A549 (cell line): ENCODE results near the gene CACNA1F. TPM values are rescaled to one million over a fixed set of nuclear protein-coding genes. Genes with fewer than 3 reads are reported as not detected.
A peak's percentile ranks its signal among the peaks of the same experiment; 100 is the strongest.

Source experiments
- ATAC-seq, 2 experiments: fragments of 200-7000 bp in 1 of 2; fragments of >200 bp in 1 of 2; cut with Nextera tagmentation in 1 of 2; cut with Tn5 transposase in 1 of 2; 3 replicates each; pipeline versions ENCODE4 v1.8.0 to v1.9.1; 2018 to 2020; ENCODE audit warnings: mild to moderate bottlenecking in 1 of 2, moderate library complexity in 1 of 2
- CTCF ChIA-PET: fragments of 300-600 bp; sonication (Branson Sonifier 250); formaldehyde crosslinking; extraction: SDS; loops from one replicate; lab custom pipeline; 2021; ENCODE audit warnings: antibody characterized with exemption, inconsistent platforms; lab: Yijun Ruan, JAX
- POLR2A ChIA-PET: fragments of 350-600 bp; formaldehyde crosslinking; extraction: SDS; loops from one replicate; lab custom pipeline; 2021; ENCODE audit warnings: antibody characterized with exemption, inconsistent platforms; lab: Yijun Ruan, JAX
- DNase-seq, 2 experiments: peaks; one replicate each; pipeline versions ENCODE4 v3.0.0 to v3.0.0-alpha.2; 2011 to 2016; ENCODE audit warnings: low read depth in 1 of 2, low spot score in 1 of 2
- FAIRE-seq: peaks from 2 replicates; lab custom pipeline; 2011; peaks lifted over from hg19 to GRCh38; lab: Jason Lieb, UNC
- H3K27ac ChIP-seq, 2 experiments: fragments of >200 bp; sonication (Bioruptor Twin); formaldehyde crosslinking; 3 replicates each; pipeline ENCODE4 v1.5.1; 2016 to 2017
- H3K4me1 ChIP-seq: fragments of >200 bp; sonication (Bioruptor Twin); formaldehyde crosslinking; 3 replicates; pipeline ENCODE4 v1.6.1; 2016
- H3K4me2 ChIP-seq: fragments of >200 bp; sonication (Bioruptor Twin); formaldehyde crosslinking; 3 replicates; pipeline ENCODE4 v1.6.1; 2016
- H3K4me3 ChIP-seq: fragments of >200 bp; sonication (Bioruptor Twin); formaldehyde crosslinking; 3 replicates; pipeline ENCODE4 v1.5.1; 2016
- H3K9me3 ChIP-seq: fragments of >200 bp; sonication (Bioruptor Twin); formaldehyde crosslinking; 3 replicates; pipeline ENCODE4 v1.6.1; 2016
- BHLHE40 ChIP-seq: IDR thresholded peaks from 2 replicates; pipeline ENCODE4 v1.6.1; 2012; ENCODE audit warnings: low read depth, low read length, inconsistent platforms
- CBX2 ChIP-seq: fragments of 200-600 bp; sonication (generic); IDR thresholded peaks from 2 replicates; pipeline ENCODE4 v1.6.1; 2016; ENCODE audit warnings: low read depth, mild to moderate bottlenecking, borderline replicate concordance
- CBX8 ChIP-seq: fragments of 200-600 bp; sonication (generic); IDR thresholded peaks from 2 replicates; pipeline ENCODE4 v1.6.1; 2016
- CEBPB ChIP-seq, 2 experiments: fragments of >200 bp in 1 of 2; sonication (Bioruptor Twin) in 1 of 2; formaldehyde crosslinking in 1 of 2; IDR thresholded peaks; 2 replicates each; pipeline ENCODE4 v1.6.1; 2012 to 2016
- CHD4 ChIP-seq: fragments of 200-600 bp; sonication (generic); IDR thresholded peaks from 2 replicates; pipeline ENCODE4 v1.6.1; 2016; ENCODE audit warnings: antibody characterized with exemption, mild to moderate bottlenecking, borderline replicate concordance
- EHF ChIP-seq: fragments of 250-450 bp; sonication (Bioruptor Pico); IDR thresholded peaks from 2 replicates; pipeline ENCODE4 v1.5.0; 2020; ENCODE audit warnings: mild to moderate bottlenecking
- FOSL2 ChIP-seq, 2 experiments: fragments of 450-650 bp in 1 of 2; fragments of >200 bp in 1 of 2; sonication (Bioruptor Twin) in 1 of 2; formaldehyde crosslinking; IDR thresholded peaks; 2 replicates each; pipeline versions ENCODE4 v1.5.0 to v1.6.1; 2016 to 2020; ENCODE audit warnings: mild to moderate bottlenecking in 1 of 2, moderate library complexity in 1 of 2
- FOXS1 ChIP-seq: fragments of 250-450 bp; sonication (Bioruptor Pico); IDR thresholded peaks from 2 replicates; pipeline ENCODE4 v1.5.0; 2020; ENCODE audit warnings: mild to moderate bottlenecking, moderate library complexity
- GATA3 ChIP-seq: IDR thresholded peaks from 2 replicates; pipeline ENCODE4 v1.6.1; 2012; ENCODE audit warnings: borderline replicate concordance
- HDAC2 ChIP-seq: fragments of 200-600 bp; sonication (generic); IDR thresholded peaks from 2 replicates; pipeline ENCODE4 v1.6.1; 2016
- HOXB5 ChIP-seq: fragments of 250-450 bp; sonication (Bioruptor Pico); IDR thresholded peaks from 2 replicates; pipeline ENCODE4 v1.5.0; 2020; ENCODE audit warnings: mild to moderate bottlenecking, moderate library complexity
- JUN ChIP-seq, 2 experiments: fragments of >200 bp; sonication (Bioruptor Twin); formaldehyde crosslinking; IDR thresholded peaks; 2 replicates in 1 of 2; 3 replicates in 1 of 2; pipeline ENCODE4 v1.6.1; 2016 to 2017
- KDM5A ChIP-seq: fragments of 200-600 bp; sonication (generic); IDR thresholded peaks from 2 replicates; pipeline ENCODE4 v1.6.1; 2016; ENCODE audit warnings: antibody characterized with exemption, mild to moderate bottlenecking
- MAFK ChIP-seq: fragments of 450-650 bp; IDR thresholded peaks from 2 replicates; pipeline ENCODE4 v1.6.1; 2014; ENCODE audit not compliant: partially characterized antibody
- MYC ChIP-seq: IDR thresholded peaks from 2 replicates; pipeline ENCODE4 v1.6.1; 2012; ENCODE audit warnings: mild to moderate bottlenecking, inconsistent platforms, low read length, improper control_type of control experiment, borderline replicate concordance
- NR3C1 ChIP-seq: fragments of >200 bp; sonication (Bioruptor Twin); formaldehyde crosslinking; IDR thresholded peaks from 3 replicates; pipeline ENCODE4 v1.6.1; 2017
- PHF8 ChIP-seq: fragments of 200-600 bp; sonication (generic); IDR thresholded peaks from 2 replicates; pipeline ENCODE4 v1.6.1; 2016; ENCODE audit warnings: low read depth, mild to moderate bottlenecking, antibody characterized with exemption, moderate library complexity, borderline replicate concordance
- POLR2A ChIP-seq: IDR thresholded peaks from 2 replicates; pipeline ENCODE4 v1.6.1; 2012; ENCODE audit warnings: mild to moderate bottlenecking, low read length
- POLR2AphosphoS2 ChIP-seq: conservative IDR thresholded peaks from 2 replicates; pipeline ENCODE4 v1.6.1; 2012; ENCODE audit warnings: low read length, improper control_type of control experiment, inconsistent platforms
- RAD21 ChIP-seq, 2 experiments: fragments of >200 bp in 1 of 2; sonication (Bioruptor Twin) in 1 of 2; formaldehyde crosslinking in 1 of 2; IDR thresholded peaks in 1 of 2; conservative IDR thresholded peaks in 1 of 2; 2 replicates in 1 of 2; 3 replicates in 1 of 2; pipeline ENCODE4 v1.6.1; 2012 to 2018; ENCODE audit warnings: inconsistent platforms in 1 of 2
- RNF2 ChIP-seq: fragments of 200-600 bp; sonication (generic); IDR thresholded peaks from 2 replicates; pipeline ENCODE4 v1.6.1; 2016; ENCODE audit warnings: low read depth, mild to moderate bottlenecking, antibody characterized with exemption, moderate library complexity, borderline replicate concordance
- SREBF2 ChIP-seq: fragments of 450-650 bp; IDR thresholded peaks from 2 replicates; pipeline ENCODE4 v1.6.1; 2014; ENCODE audit warnings: mild to moderate bottlenecking, moderate library complexity
- TFCP2L1 ChIP-seq: fragments of 250-450 bp; sonication (Bioruptor Pico); IDR thresholded peaks from 2 replicates; pipeline ENCODE4 v1.5.0; 2021; ENCODE audit warnings: mild to moderate bottlenecking
- ZNF302 ChIP-seq: fragments of 250-450 bp; sonication (Bioruptor Pico); IDR thresholded peaks from 2 replicates; pipeline ENCODE4 v1.9.0; 2021; ENCODE audit warnings: inconsistent platforms, mild to moderate bottlenecking, moderate library complexity
- ZSCAN20 ChIP-seq: fragments of 250-450 bp; sonication (Bioruptor Pico); IDR thresholded peaks from 2 replicates; pipeline ENCODE4 v1.8.0; 2022; ENCODE audit warnings: mild to moderate bottlenecking, moderate library complexity
- WGBS: methylation state at CpG from one replicate; pipeline ENCODE4 v1.1.6; 2017; ENCODE audit errors: missing lambda C conversion rate; 5-methylcytosine and 5-hydroxymethylcytosine counted together
- polyA plus RNA-seq, 4 experiments: library from polyadenylated mRNA; depleted of rRNA in 3 of 4; stranded (reverse); fragments of >200 nt; fragmentation: RNase III in 1 of 4; extraction: RNeasy Plus Mini Kit Qiagen cat#74134 plus additional on column Dnase treatment in 1 of 4; gene quantifications; 2 replicates in 3 of 4; 3 replicates in 1 of 4; pipeline ENCODE4 v1.2.3, GENCODE V29; 2011 to 2017
- TF ChIP-seq, protein P1 (sequence below): fragments of 150-350 bp; IDR thresholded peaks from 2 replicates; pipeline ENCODE4 v1.6.1; 2014; ENCODE audit warnings: low read depth, mild to moderate bottlenecking, low read length
- TF ChIP-seq, protein P2 (sequence below): fragments of >200 bp; sonication (Bioruptor Twin); formaldehyde crosslinking; IDR thresholded peaks from 3 replicates; pipeline ENCODE4 v1.6.1; 2016
- TF ChIP-seq, protein P3 (sequence below): IDR thresholded peaks from 2 replicates; pipeline ENCODE4 v1.6.1; 2012; ENCODE audit warnings: low read depth, borderline replicate concordance
- TF ChIP-seq, protein P4 (sequence below): fragments of 250-450 bp; sonication (Bioruptor Pico); IDR thresholded peaks from 2 replicates; pipeline ENCODE4 v1.5.0; 2021; ENCODE audit warnings: mild to moderate bottlenecking, moderate library complexity, borderline replicate concordance
- TF ChIP-seq, protein P5 (sequence below): fragments of >200 bp; sonication (Bioruptor Twin); formaldehyde crosslinking; IDR thresholded peaks from 3 replicates; pipeline ENCODE4 v1.5.1; 2016
- TF ChIP-seq, protein P6 (sequence below): IDR thresholded peaks from 2 replicates; pipeline ENCODE4 v1.6.1; 2012
- TF ChIP-seq, protein P7 (sequence below): fragments of 450-650 bp; IDR thresholded peaks from 2 replicates; pipeline ENCODE4 v1.6.1; 2014; ENCODE audit warnings: antibody characterized with exemption

Gene CACNA1F
- polyA plus RNA-seq, 2 of the 4 experiments (the other 2 are of a cell fraction) = not detected

DNA sequence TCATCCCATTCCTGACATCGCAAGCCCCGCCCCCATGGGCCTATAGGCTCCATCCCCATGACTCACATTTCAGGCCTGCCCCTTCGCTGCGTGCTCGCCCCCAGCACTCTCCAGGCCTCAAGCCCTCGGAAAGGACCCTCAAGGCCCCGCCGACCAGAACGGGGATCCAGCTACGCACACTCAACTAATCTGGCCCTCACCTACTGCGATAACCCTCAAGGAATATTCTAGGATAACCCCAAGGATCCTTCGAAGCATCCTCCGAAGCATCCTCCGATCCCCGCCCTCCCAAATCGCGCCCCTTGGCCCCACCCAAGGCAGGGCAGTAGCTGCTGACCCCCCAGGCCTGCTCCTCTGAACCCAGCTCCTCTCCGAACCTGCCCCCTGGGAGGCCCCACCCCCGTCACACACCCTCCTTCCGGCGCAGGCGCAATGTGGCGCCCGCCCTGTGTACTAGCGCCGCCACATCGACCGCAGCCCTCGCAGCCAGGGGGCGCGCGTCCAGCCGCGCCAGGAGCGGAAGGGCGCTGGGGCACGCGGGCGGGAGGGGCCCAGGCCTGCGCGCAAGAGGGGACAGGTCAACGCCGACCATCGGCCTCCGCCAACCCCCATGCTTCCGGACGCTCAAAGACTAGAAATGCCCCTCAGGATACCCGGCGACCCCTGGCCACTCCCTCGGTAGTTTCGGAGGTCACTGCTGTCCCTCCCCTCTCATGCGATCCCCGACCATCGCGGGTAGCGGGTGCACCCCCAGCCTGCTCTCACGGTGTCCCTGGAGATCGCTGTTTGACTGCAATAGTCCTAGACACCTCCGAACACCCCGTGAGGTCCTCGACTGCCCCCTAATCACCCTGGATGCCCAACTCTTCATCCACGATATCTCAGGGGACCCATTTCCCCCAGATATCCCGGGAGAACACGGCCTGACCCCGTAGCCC lies 77.0 kb downstream of the CACNA1F start:
- Histone ChIP-seq H3K4me2 (peak overlapping the region; percentile 78), H3K9me3 (no peaks in the 10 kb centered on the region), H3K4me3 (peak overlapping the region; percentile 63), H3K4me1 (peaks cover 8% of the 10 kb centered on the region; the same call in 1 of the 3 replicates), H3K27ac (peak overlapping the region; percentile 97 to 99)
- ChIA-PET CTCF (interaction anchor here (0.6 to 3.2 kb wide), 26 partner anchors 8 to 525 kb away, joined by 3 to 54 read pairs (median 4); partner anchors contain the start of gene PLP2), POLR2A (interaction anchor here (0.6 to 1.9 kb wide), 7 partner anchors 14 to 558 kb away, joined by 3 to 15 read pairs (median 7); partner anchors contain the start of genes CCDC22, PLP2, PQBP1 and TIMM17B)
- ATAC-seq (peak; percentile 93 to 95), FAIRE-seq (peak; percentile 79), DNase-seq (peak; percentile 81 to 95)
- 24% methylated on average over 19 of the region's 65 CpGs for WGBS
- TF ChIP-seq HDAC2 (no peak), MYC (no peak), EHF (CRISPR knock-in tag) (peak; percentile 65; the same call in 1 of the 2 replicates), RNF2 (no peak), CHD4 (no peak), CBX8 (no peak), ZSCAN20 (no peak), MAFK (no peak), TFCP2L1 (peak; percentile 13; the same call in 1 of the 2 replicates), HOXB5 (CRISPR knock-in tag) (0 out of 2 replicates have a peak, but pooled peaks have one; percentile 43), RAD21 (conservative IDR thresholded peaks at IDR 0.05 in 1 of 2, IDR thresholded peaks at IDR 0.05 in 1 of 2) (peak; percentile 20 to 47; a peak in 3 of 5 replicates), PHF8 (peak; percentile 10; the same call in 1 of the 2 replicates), CEBPB (IDR thresholded peaks at IDR 0.05) (no peak), POLR2A (no peak; the same call in none of the 2 replicates), CBX2 (no peak), KDM5A (no peak), SREBF2 (no peak), GATA3 (no peak), FOXS1 (CRISPR knock-in tag) (no peak), POLR2AphosphoS2 (no peak), JUN (IDR thresholded peaks at IDR 0.05) (peak in 1 of 2 experiments; percentile 63; a peak in 1 of 5 replicates), ZNF302 (CRISPR knock-in tag) (no peak), BHLHE40 (no peak), NR3C1 (no peak), FOSL2 (IDR thresholded peaks at IDR 0.05) (no peak), FOSL2 (CRISPR knock-in tag; IDR thresholded peaks at IDR 0.05) (peak; percentile 85)
- TF ChIP-seq, protein P1, sequence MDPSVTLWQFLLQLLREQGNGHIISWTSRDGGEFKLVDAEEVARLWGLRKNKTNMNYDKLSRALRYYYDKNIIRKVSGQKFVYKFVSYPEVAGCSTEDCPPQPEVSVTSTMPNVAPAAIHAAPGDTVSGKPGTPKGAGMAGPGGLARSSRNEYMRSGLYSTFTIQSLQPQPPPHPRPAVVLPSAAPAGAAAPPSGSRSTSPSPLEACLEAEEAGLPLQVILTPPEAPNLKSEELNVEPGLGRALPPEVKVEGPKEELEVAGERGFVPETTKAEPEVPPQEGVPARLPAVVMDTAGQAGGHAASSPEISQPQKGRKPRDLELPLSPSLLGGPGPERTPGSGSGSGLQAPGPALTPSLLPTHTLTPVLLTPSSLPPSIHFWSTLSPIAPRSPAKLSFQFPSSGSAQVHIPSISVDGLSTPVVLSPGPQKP = no peak
- TF ChIP-seq, protein P2, sequence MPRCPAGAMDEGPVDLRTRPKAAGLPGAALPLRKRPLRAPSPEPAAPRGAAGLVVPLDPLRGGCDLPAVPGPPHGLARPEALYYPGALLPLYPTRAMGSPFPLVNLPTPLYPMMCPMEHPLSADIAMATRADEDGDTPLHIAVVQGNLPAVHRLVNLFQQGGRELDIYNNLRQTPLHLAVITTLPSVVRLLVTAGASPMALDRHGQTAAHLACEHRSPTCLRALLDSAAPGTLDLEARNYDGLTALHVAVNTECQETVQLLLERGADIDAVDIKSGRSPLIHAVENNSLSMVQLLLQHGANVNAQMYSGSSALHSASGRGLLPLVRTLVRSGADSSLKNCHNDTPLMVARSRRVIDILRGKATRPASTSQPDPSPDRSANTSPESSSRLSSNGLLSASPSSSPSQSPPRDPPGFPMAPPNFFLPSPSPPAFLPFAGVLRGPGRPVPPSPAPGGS = 0 out of 3 replicates have a peak, but pooled peaks have one; percentile 40
- TF ChIP-seq, protein P3, sequence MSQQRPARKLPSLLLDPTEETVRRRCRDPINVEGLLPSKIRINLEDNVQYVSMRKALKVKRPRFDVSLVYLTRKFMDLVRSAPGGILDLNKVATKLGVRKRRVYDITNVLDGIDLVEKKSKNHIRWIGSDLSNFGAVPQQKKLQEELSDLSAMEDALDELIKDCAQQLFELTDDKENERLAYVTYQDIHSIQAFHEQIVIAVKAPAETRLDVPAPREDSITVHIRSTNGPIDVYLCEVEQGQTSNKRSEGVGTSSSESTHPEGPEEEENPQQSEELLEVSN = peak; percentile 83
- TF ChIP-seq, protein P4, sequence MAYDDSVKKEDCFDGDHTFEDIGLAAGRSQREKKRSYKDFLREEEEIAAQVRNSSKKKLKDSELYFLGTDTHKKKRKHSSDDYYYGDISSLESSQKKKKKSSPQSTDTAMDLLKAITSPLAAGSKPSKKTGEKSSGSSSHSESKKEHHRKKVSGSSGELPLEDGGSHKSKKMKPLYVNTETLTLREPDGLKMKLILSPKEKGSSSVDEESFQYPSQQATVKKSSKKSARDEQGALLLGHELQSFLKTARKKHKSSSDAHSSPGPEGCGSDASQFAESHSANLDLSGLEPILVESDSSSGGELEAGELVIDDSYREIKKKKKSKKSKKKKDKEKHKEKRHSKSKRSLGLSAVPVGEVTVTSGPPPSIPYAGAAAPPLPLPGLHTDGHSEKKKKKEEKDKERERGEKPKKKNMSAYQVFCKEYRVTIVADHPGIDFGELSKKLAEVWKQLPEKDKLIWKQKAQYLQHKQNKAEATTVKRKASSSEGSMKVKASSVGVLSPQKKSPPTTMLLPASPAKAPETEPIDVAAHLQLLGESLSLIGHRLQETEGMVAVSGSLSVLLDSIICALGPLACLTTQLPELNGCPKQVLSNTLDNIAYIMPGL (CRISPR knock-in tag) = no peak
- TF ChIP-seq, protein P5, sequence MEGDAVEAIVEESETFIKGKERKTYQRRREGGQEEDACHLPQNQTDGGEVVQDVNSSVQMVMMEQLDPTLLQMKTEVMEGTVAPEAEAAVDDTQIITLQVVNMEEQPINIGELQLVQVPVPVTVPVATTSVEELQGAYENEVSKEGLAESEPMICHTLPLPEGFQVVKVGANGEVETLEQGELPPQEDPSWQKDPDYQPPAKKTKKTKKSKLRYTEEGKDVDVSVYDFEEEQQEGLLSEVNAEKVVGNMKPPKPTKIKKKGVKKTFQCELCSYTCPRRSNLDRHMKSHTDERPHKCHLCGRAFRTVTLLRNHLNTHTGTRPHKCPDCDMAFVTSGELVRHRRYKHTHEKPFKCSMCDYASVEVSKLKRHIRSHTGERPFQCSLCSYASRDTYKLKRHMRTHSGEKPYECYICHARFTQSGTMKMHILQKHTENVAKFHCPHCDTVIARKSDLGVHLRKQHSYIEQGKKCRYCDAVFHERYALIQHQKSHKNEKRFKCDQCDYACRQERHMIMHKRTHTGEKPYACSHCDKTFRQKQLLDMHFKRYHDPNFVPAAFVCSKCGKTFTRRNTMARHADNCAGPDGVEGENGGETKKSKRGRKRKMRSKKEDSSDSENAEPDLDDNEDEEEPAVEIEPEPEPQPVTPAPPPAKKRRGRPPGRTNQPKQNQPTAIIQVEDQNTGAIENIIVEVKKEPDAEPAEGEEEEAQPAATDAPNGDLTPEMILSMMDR = peak; percentile 78
- TF ChIP-seq, protein P6, sequence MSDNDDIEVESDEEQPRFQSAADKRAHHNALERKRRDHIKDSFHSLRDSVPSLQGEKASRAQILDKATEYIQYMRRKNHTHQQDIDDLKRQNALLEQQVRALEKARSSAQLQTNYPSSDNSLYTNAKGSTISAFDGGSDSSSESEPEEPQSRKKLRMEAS = peak; percentile 92
- TF ChIP-seq, protein P7, sequence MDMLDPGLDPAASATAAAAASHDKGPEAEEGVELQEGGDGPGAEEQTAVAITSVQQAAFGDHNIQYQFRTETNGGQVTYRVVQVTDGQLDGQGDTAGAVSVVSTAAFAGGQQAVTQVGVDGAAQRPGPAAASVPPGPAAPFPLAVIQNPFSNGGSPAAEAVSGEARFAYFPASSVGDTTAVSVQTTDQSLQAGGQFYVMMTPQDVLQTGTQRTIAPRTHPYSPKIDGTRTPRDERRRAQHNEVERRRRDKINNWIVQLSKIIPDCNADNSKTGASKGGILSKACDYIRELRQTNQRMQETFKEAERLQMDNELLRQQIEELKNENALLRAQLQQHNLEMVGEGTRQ = no peak
